C4-2B (cell line): ENCODE measurements around the gene CCDC57.

Experiments used
- ZFX ChIP-seq: fragments of 450-650 bp; IDR thresholded peaks from 2 replicates; pipeline ENCODE4 v1.6.1; 2017
- TF ChIP-seq, protein P1 (sequence below): fragments of 450-650 bp; conservative IDR thresholded peaks from 2 replicates; pipeline ENCODE4 v1.5.1; 2017; ENCODE audit warnings: mild to moderate bottlenecking

DNA sequence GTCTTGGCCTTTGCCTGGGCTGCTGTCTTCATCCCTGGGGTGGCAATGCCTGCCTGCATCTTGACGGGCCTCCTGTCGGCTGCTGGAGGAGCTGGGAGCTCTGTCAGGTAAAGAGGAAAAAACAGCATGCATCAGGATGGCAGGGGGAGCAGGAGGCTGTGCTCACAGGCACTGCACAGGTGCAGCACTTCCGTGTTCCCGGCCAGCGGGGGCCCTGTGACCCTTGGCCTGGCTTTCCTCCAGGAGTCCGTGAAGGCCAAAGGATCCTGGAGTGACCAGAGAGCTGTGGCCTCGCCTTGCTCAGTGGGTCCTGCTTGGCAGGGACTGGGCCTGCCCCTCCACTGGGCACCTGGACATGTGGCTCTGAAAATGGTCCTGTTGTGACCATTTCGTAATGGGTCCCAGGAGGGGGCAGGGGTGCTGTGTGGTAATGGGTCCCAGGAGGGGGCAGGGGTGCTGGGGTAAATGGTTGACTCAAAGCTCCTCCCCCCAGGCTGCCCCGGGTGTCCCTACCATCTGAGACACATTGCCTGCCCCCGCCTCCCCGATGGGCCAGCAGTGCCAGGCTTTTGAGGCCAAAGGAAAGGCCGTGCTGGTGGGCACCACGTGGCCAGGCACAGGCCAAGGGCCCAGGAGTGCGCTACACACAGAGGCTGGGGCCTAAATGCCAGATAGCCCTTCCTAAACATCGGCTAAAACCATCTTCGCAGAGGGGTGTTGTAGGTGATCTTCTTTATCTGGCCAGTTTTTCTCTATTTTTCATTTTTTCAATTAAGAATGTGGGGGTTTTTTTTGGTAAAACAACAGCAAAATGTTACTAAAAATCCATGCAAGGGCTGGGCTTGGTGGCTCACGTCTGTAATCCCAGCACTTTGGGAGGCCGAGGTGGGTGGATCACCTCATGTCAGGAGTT is 110.6 kb downstream of the CCDC57 start:
- TF ChIP-seq, protein P1, sequence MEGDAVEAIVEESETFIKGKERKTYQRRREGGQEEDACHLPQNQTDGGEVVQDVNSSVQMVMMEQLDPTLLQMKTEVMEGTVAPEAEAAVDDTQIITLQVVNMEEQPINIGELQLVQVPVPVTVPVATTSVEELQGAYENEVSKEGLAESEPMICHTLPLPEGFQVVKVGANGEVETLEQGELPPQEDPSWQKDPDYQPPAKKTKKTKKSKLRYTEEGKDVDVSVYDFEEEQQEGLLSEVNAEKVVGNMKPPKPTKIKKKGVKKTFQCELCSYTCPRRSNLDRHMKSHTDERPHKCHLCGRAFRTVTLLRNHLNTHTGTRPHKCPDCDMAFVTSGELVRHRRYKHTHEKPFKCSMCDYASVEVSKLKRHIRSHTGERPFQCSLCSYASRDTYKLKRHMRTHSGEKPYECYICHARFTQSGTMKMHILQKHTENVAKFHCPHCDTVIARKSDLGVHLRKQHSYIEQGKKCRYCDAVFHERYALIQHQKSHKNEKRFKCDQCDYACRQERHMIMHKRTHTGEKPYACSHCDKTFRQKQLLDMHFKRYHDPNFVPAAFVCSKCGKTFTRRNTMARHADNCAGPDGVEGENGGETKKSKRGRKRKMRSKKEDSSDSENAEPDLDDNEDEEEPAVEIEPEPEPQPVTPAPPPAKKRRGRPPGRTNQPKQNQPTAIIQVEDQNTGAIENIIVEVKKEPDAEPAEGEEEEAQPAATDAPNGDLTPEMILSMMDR: no peak
- no peak for TF ChIP-seq ZFX
